ENCODE measurements around the gene KIAA1328. TPM values are rescaled to one million over a fixed set of nuclear protein-coding genes. Genes with fewer than 3 reads are reported as not detected.

KIAA1328 gene
- total RNA-seq, 4 donors from 2014 or later: 3.4 to 8.3 (median 6.6) TPM

DNA sequence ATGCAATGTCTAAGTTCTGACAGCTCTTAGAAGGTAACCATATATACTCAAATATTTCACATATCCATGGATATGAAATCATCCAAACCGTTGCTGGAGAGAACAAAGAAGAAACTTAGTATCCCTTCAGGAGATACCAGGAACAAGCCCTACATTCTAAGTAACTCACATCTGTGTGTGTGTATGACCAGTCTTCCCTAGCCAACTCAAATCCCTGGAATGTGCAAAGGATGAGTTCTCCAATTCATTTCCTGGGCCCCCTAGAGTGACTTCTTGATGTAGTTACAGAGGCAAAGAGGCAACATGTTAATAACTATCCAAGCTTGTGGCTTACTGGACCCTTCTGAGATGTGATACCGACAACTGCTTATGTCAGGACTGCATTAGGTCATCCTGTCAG, 20.2 kb upstream of the KIAA1328 start:
- DNase-seq (no peak), ATAC-seq (no peak)
- Histone ChIP-seq H3K27ac (no peak overlapping the region), H3K27me3 (no peaks in the 10 kb centered on the region), H3K4me1 (no peaks in the 10 kb centered on the region), H3K36me3 (peaks cover 0 to 17% of the 10 kb centered on the region in 2 donors), H3K4me3 (no peak overlapping the region), H3K9me3 (no peaks in the 10 kb centered on the region)
- in situ Hi-C loops (cut with MboI; ENCODE audit: low sequenced_read_pairs in 4 of 4): no loop called here
- intact Hi-C loops (cut with DNase I; ENCODE audit: low total_unique reads): loop anchor here (1.0 to 2.0 kb wide), 2 partner anchors 39 to 122 kb away; no protein-coding TSS in a partner anchor
- TF ChIP-seq, protein P1, sequence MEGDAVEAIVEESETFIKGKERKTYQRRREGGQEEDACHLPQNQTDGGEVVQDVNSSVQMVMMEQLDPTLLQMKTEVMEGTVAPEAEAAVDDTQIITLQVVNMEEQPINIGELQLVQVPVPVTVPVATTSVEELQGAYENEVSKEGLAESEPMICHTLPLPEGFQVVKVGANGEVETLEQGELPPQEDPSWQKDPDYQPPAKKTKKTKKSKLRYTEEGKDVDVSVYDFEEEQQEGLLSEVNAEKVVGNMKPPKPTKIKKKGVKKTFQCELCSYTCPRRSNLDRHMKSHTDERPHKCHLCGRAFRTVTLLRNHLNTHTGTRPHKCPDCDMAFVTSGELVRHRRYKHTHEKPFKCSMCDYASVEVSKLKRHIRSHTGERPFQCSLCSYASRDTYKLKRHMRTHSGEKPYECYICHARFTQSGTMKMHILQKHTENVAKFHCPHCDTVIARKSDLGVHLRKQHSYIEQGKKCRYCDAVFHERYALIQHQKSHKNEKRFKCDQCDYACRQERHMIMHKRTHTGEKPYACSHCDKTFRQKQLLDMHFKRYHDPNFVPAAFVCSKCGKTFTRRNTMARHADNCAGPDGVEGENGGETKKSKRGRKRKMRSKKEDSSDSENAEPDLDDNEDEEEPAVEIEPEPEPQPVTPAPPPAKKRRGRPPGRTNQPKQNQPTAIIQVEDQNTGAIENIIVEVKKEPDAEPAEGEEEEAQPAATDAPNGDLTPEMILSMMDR (IDR thresholded peaks at IDR 0.05 in 4 of 5, conservative IDR thresholded peaks at IDR 0.05 in 1 of 5): no peak
- no peak for TF ChIP-seq POLR2A (IDR thresholded peaks at IDR 0.05)

DNA sequence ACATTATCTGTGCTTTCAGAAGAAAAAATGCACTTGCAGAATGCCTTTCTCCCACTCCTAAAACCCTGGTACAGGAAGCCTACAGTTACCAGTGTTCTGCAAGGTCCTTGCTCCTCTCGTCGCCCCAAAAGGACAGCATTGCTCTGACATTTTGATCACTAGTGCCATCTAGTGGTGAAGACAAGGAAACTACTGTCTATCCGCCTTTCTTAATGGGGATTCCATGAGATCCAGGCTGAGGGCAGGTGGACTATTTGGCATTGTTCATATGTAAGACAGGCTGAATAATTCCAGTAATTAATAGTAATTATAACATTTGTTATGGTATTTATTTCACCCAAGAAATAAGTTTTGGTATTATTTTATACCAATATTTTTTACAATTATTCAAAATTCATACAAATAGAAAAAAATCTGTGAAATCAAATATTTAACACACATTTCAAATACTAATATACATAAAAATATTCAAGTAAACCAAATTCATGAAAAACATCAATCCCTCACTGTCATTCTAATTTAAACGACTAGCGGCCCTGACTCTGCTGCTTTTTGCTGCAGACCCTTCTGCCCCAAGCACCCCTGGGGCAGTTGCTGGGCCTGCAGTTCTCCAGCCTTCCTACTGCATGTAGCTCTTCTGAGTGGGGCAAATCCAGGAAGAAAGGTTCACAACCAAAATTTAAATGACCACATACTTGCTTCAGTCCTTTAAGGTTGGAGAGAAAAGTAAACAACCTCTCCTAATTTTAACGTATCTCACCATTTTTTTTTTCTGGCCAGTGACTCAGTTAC, 19.1 kb upstream of the KIAA1328 start:
- no peaks in the 10 kb centered on the region for H3K27me3 ChIP-seq
- intact Hi-C loops (cut with DNase I; ENCODE audit: low total_unique reads) (loop anchor here (1.0 to 2.0 kb wide), 2 partner anchors 40 to 123 kb away; no protein-coding TSS in a partner anchor), in situ Hi-C loops (cut with MboI; ENCODE audit: low sequenced_read_pairs in 4 of 4) (loop anchor here in 1 of 4 donors (5.0 to 10.0 kb wide), 2 partner anchors 42 to 125 kb away; no protein-coding TSS in a partner anchor)
- peak; percentile 92 to 99 for ATAC-seq
- H3K4me1 ChIP-seq: no peaks in the 10 kb centered on the region
- DNase-seq: peak; percentile 17 to 28
- H3K9me3 ChIP-seq: no peaks in the 10 kb centered on the region
- TF ChIP-seq POLR2A (IDR thresholded peaks at IDR 0.05): no peak
- TF ChIP-seq, protein P1 (IDR thresholded peaks at IDR 0.05 in 4 of 5, conservative IDR thresholded peaks at IDR 0.05 in 1 of 5): peak; percentile 69 to 82 (median 76)
- peaks cover 0 to 15% of the 10 kb centered on the region in 2 donors for H3K36me3 ChIP-seq
- H3K4me3 ChIP-seq: no peak overlapping the region
- H3K27ac ChIP-seq: no peak overlapping the region

DNA sequence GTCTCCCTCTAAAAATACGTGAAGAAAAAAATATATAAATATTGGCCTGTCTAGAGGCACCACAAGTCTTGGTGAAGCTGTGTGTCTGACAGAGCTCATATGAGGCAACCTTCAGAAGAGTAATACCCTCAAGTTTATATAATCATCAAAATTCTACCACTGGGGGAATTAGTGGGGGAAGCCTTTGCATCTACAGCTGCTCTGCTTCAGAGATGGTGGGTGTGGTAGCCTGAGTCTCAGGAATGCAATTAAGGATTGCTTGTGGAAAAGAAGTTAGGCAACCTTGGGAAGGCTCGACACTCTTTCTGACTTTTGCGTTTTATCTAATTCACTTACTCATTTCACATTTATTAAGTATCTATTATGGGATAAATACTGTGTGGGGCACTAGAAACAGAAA, 17.5 kb upstream of the KIAA1328 start:
- no peak for TF ChIP-seq POLR2A (IDR thresholded peaks at IDR 0.05)
- TF ChIP-seq, protein P1 (IDR thresholded peaks at IDR 0.05 in 4 of 5, conservative IDR thresholded peaks at IDR 0.05 in 1 of 5): no peak
- intact Hi-C loops (cut with DNase I; ENCODE audit: low total_unique reads) (no loop called here), in situ Hi-C loops (cut with MboI; ENCODE audit: low sequenced_read_pairs in 4 of 4) (loop anchor here in 1 of 4 donors (5.0 to 10.0 kb wide), 2 partner anchors 44 to 127 kb away; no protein-coding TSS in a partner anchor)
- no peak for DNase-seq
- H3K36me3 ChIP-seq: peaks cover 0 to 10% of the 10 kb centered on the region in 2 donors
- H3K9me3 ChIP-seq: no peaks in the 10 kb centered on the region
- H3K4me3 ChIP-seq: no peak overlapping the region
- no peaks in the 10 kb centered on the region for H3K27me3 ChIP-seq
- H3K4me1 ChIP-seq: no peaks in the 10 kb centered on the region
- no peak overlapping the region for H3K27ac ChIP-seq
- no peak for ATAC-seq

DNA sequence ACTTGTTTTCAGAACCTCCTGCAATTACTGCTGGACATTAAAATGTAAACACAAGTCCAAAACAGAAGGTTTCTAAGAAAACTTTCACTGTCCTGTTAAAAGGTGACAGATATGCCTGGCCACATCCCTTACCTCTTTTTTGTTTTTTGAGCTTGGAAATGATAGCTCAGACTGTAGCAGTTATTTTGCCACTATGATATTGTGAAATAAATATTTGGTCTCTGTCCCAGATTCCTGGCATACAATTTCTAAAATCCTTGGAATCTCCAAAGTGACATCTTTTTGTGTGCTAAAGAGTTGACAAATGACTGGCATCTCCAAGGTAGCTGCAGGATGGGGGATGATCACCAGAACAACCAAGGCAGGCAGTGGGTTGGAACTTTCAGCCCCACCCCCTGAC, 17.0 kb upstream of the KIAA1328 start:
- Histone ChIP-seq H3K36me3 (peaks cover 0 to 8% of the 10 kb centered on the region in 2 donors), H3K27ac (no peak overlapping the region), H3K4me3 (no peak overlapping the region), H3K27me3 (no peaks in the 10 kb centered on the region), H3K4me1 (no peaks in the 10 kb centered on the region), H3K9me3 (no peaks in the 10 kb centered on the region)
- DNase-seq (no peak), ATAC-seq (no peak)
- no peak for TF ChIP-seq POLR2A (IDR thresholded peaks at IDR 0.05)
- TF ChIP-seq, protein P1 (IDR thresholded peaks at IDR 0.05 in 4 of 5, conservative IDR thresholded peaks at IDR 0.05 in 1 of 5): no peak
- in situ Hi-C loops (cut with MboI; ENCODE audit: low sequenced_read_pairs in 4 of 4): loop anchor here in 1 of 4 donors (5.0 to 10.0 kb wide), 2 partner anchors 45 to 127 kb away; no protein-coding TSS in a partner anchor
- intact Hi-C loops (cut with DNase I; ENCODE audit: low total_unique reads): no loop called here
